ENCODE measurements around the gene FGF21.
"Not testable (repeated sequence)": the region's sequence is repeated elsewhere in the genome, so short reads cannot be mapped to it uniquely, and the experiment has no call there.

- TF ChIP-seq POLR2A, CTCF (IDR thresholded peaks at IDR 0.05): not testable (repeated sequence)
Measured at GRCh38 chr19:48786422-48786821, 31.1 kb downstream of the FGF21 start.
